ENCODE data around the gene XPOT. TPM values are rescaled to one million over a fixed set of nuclear protein-coding genes. Genes with fewer than 3 reads are reported as not detected.
A peak's percentile ranks its signal among the peaks of the same experiment; 100 is the strongest.
"Not testable (repeated sequence)": the region's sequence is repeated elsewhere in the genome, so short reads cannot be mapped to it uniquely, and the experiment has no call there.

Gene XPOT
- total RNA-seq = 77.2 and 78.6 TPM in 2 replicates

- DNase-seq (ENCODE audit: low read depth, low spot score) = peak; percentile 90
These were observed at the start of gene XPOT for GRCh38 chr12:64403707-64404469. TSS of gene XPOT (plus strand) at chr12:64404392. CDS start at chr12:64410036, 5,644 bp downstream.

GRCh38 chr12:64356209-64356608 is 48.0 kb upstream of the XPOT start:
- not testable (repeated sequence) for DNase-seq (ENCODE audit: low read depth, low spot score)

- not testable (repeated sequence) for DNase-seq (ENCODE audit: low read depth, low spot score)
These were observed 43.0 kb upstream of the XPOT start for GRCh38 chr12:64361173-64361572.

- DNase-seq (ENCODE audit: low read depth, low spot score) = no peak
These were observed 41.4 kb upstream of the XPOT start for GRCh38 chr12:64362721-64363305.

- no peak for DNase-seq (ENCODE audit: low read depth, low spot score)
These were observed 20.5 kb upstream of the XPOT start for GRCh38 chr12:64383675-64384074.

GRCh38 chr12:64385019-64385418 is 19.2 kb upstream of the XPOT start:
- DNase-seq (ENCODE audit: low read depth, low spot score) = no peak

- no peak for DNase-seq (ENCODE audit: low read depth, low spot score)
These were observed 18.7 kb upstream of the XPOT start for GRCh38 chr12:64385468-64385867.

- no peak for DNase-seq (ENCODE audit: low read depth, low spot score)
These were observed 16.9 kb upstream of the XPOT start for GRCh38 chr12:64387197-64387816.

- no peak for DNase-seq (ENCODE audit: low read depth, low spot score)
These were observed 15.0 kb upstream of the XPOT start for GRCh38 chr12:64389154-64389553.

- no peak for DNase-seq (ENCODE audit: low read depth, low spot score)
These were observed 13.8 kb upstream of the XPOT start, which contains the start of gene C12orf56 for GRCh38 chr12:64390275-64390851. TSS of gene C12orf56 (minus strand) at chr12:64390758. CDS start at chr12:64390565, 193 bp downstream.

GRCh38 chr12:64392221-64392620 is 12.0 kb upstream of the XPOT start:
- DNase-seq (ENCODE audit: low read depth, low spot score) = no peak

- peak; percentile 87 for DNase-seq (ENCODE audit: low read depth, low spot score)
These were observed 8.5 kb upstream of the XPOT start for GRCh38 chr12:64395739-64396138.

- no peak for DNase-seq (ENCODE audit: low read depth, low spot score)
These were observed 4.2 kb upstream of the XPOT start for GRCh38 chr12:64400041-64400440.

GRCh38 chr12:64402181-64402580 is 2.0 kb upstream of the XPOT start:
- DNase-seq (ENCODE audit: low read depth, low spot score) = no peak

GRCh38 chr12:64404470-64405256 is 471 bp downstream of the XPOT start:
- no peak for DNase-seq (ENCODE audit: low read depth, low spot score)

GRCh38 chr12:64407342-64408223 is 3.4 kb downstream of the XPOT start:
- DNase-seq (ENCODE audit: low read depth, low spot score) = no peak

GRCh38 chr12:64411427-64411826 is 7.2 kb downstream of the XPOT start:
- DNase-seq (ENCODE audit: low read depth, low spot score) = no peak

GRCh38 chr12:64412459-64412858 is 8.3 kb downstream of the XPOT start:
- DNase-seq (ENCODE audit: low read depth, low spot score) = no peak

- no peak for DNase-seq (ENCODE audit: low read depth, low spot score)
These were observed 9.7 kb downstream of the XPOT start for GRCh38 chr12:64413884-64414283.

- DNase-seq (ENCODE audit: low read depth, low spot score) = no peak
These were observed 14.0 kb downstream of the XPOT start for GRCh38 chr12:64418209-64418608.

Measured in pulmonary artery endothelial cell (primary cell).